Adipose tissue (tissue), 3 donors: ENCODE results near the gene ADPRHL1. TPM values are rescaled to one million over a fixed set of nuclear protein-coding genes. Genes with fewer than 3 reads are reported as not detected.

Experiments
- H3K27ac ChIP-seq: one replicate; pipeline ENCODE4 v1.5.1; 2013; ENCODE audit warnings: low read depth, low read length
- WGBS, 3 donors: extraction: QIAGEN DNeasy Blood & Tissue Kit; methylation state at CpG; one replicate each; pipeline ENCODE4 v1.1.7; 2013; 5-methylcytosine and 5-hydroxymethylcytosine counted together
- polyA plus RNA-seq, 3 donors: library from polyadenylated mRNA; stranded (reverse); fragments of 200-250 nt; gene quantifications; one replicate each; pipeline ENCODE4 v1.2.3, GENCODE V29; 2013
- donor health status: healthy with polysubstance abuse.
- donor health status: Bipolar disorder and iron deficiency.
- donor health status: healthy.

ADPRHL1 gene
- polyA plus RNA-seq: 1 to 10 TPM in 2 of 3 donors, under 1 TPM in 1; 0.90 to 3.8 (median 2.4) TPM

DNA sequence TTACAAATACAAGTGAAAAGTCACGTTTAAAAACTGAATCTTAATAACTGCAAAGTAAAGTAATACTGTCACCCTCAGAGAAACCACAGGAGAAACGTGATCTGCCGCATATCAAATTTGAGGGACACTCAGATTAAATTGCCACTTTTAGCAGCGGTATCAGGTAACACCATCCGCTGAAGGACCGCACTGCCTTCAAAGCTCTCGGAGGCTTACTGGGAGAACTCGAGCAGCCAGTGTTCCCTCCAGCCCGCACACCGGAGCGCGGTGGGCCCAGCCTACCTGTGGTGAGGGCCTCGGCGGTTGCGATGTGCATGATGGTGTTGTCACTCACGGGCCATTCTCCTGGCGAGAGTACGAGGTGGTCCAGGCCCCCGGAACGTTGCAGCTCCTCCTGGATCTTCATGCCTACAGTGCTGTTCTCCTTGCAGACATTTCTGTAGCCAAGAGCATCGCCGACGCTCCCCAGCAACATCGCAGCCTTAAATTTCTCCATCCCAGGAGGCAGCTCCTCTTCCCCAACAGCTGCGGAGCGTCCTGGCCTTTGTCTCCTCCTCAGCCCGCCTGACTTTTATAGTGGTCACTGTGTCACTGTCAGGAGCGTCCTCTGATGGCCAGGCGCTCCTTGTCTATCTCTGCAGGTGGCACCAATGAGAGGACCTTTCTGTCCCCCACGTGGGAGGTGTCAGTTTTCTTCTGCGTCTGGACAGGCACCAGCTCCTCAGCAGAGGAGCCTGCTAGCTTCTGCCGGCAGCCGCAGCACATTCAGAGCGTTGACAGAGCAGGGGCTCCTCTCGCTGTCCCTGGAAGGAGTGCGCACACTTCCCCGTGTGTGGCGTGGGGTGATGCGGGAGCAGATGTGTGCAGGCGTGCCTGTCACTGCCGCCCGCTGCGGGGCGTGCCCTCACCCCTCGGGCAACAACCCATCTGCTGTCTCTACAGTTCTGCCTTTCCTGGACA, at the start of gene ADPRHL1:
ADPRHL1 (minus strand) TSS at position 547 of the 960 bp plus-strand sequence; CDS start at position 496, 51 bp downstream.
- 86 to 89% (median 89%) methylated on average over 43 to 45 of the region's 45 CpGs for WGBS, 3 donors
- no peak within 1 kb of the TSS for H3K27ac ChIP-seq

DNA sequence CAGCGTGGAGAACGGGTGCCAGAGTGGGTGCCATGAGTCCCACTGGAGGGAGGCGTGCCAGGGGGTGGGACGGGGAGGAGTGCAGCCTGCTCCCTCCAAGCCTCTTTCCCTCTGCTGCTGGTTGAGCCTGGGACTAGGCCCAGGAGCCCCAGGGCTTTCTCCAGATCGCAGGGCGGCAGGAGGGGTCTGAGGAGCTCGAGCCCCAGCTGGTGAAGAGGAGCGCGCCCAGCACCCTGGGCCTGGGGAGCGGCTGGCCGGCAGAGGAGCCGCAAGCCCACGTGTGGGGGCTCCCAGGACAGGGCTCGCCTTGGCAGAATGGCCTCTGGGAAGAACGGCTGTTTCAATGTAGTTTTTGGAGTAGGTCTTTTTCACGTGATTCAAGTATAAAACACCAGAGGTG, 49.4 kb upstream of the ADPRHL1 start:
- 84 to 93% (median 93%) methylated on average over 16 of the region's 16 CpGs for whole genome bisulfite sequencing, 3 donors
- H3K27ac ChIP-seq: no peak overlapping the region

DNA sequence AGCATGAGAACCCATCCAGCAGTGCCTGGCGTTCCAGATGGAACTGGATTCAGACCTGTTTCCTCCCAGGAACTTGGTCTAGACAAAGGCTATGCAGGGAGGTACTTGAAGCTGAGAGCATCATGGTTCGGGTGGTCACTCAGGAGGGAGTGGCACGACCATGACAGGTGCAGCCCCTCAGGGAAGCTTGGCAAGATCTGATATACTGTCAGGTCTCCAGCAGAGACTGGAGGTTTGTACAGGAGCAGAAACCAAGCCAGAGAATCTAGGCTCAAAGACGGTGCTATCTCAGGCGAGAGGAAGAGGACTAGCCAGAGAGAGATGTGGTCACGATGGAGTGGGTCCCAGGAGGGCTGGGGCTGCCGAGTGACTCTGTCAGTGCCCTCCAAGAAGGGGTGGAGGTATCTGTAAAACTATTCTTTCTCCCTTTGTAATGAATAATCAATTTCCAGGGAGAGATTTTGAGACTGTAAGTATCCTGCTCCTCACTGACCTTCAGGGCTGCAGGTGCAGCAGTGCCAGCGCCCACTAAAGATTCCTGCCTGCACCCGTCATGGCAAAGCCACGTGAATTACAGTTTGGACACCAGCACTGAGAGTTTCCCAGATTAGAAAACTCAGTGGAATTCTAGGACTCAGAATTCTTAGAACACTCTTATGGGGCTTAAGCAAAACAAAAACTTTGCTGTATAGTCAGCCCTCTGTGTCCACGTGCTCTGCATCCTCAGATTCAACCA, 47.4 kb upstream of the ADPRHL1 start:
- H3K27ac ChIP-seq: no peak overlapping the region
- WGBS, 3 donors: 83 to 92% (median 83%) methylated on average over 11 of the region's 11 CpGs

DNA sequence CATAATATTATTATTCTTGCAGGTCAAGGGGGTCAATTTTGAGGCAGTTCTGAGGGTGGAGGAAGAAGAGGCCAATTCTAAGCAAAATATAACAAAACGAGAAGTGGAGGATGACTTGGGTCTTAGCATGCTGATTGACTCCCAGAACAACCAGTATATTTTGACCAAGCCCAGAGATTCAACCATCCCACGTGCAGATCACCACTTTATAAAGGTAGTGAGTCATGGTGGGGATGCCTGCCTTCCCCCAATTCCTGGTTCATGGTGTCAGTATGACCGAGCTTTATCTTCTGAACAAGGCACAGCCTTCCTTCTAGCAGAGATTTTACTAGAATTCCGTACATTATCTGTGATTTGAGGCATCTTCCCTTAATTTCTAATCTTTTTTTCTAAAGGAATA, 46.6 kb upstream of the ADPRHL1 start:
- H3K27ac ChIP-seq: no peak overlapping the region
- WGBS, 3 donors: 84 to 92% (median 90%) methylated on average over 4 of the region's 4 CpGs

DNA sequence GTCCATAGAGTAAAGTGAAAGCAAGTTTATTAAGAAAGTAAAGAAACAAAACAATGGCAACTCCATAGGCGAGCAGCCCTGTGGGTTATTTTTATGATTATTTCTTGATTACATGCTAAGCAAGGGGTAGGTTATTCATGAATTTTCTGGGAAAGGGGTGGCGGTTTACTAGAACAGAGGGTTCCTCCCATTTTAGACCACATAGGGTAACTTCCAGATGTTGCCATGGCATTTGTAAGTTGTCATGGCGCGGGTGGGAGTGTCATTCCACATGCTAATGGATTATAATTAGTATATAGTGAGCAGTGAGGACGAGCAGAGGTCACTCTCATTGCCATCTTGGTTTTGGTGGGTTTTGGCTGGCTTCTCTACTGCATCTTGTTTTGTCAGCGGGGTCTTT, 45.6 kb upstream of the ADPRHL1 start:
- H3K27ac ChIP-seq: no peak overlapping the region

DNA sequence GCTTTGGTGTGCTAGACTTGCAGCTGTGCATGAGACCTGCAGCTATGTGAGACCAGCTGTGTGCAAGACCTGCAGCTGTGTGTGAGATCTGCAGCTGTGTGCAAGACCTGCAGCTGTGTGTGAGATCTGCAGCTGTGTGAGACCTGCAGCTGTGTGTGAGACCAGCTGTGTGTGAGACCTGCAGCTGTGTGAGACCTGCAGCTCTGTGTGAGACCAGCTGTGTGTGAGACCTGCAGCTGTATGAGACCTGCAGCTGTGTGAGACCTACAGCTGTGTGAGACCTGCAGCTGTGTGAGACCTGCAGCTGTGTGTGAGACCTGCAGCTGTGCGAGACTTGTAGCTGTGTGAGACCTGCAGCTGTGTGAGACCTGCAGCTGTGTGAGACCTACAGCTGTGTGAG, 43.9 kb upstream of the ADPRHL1 start:
- H3K27ac ChIP-seq: no peak overlapping the region
- 71 to 95% (median 90%) methylated on average over 1 of the region's 1 CpG for WGBS, 3 donors

More for the DNA sequence above, 45.6 kb upstream of the ADPRHL1 start:
- WGBS, 3 donors: 94 to 96% (median 94%) methylated on average over 6 of the region's 6 CpGs

DNA sequence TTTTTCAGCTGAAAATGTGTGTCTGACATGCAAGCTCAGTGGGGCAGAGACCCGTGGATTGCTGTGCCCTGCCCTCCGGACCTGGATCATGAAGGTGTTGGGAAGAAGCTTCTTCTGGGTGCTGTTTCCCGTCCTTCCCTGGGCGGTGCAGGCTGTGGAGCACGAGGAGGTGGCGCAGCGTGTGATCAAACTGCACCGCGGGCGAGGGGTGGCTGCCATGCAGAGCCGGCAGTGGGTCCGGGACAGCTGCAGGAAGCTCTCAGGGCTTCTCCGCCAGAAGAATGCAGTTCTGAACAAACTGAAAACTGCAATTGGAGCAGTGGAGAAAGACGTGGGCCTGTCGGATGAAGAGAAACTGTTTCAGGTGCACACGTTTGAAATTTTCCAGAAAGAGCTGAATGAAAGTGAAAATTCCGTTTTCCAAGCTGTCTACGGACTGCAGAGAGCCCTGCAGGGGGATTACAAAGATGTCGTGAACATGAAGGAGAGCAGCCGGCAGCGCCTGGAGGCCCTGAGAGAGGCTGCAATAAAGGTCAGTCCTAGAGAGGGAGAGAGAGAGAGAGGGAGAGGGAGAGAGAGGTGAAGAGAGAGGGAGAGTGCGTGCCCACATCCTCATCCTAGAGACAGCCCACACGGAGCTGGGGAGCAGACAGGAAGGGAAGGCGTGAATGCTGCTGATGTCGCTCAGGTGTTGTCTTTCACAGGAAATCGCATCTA, 42.4 kb upstream of the ADPRHL1 start:
- H3K27ac ChIP-seq: no peak overlapping the region
- WGBS, 3 donors: 46 to 73% (median 64%) methylated on average over 26 of the region's 26 CpGs

DNA sequence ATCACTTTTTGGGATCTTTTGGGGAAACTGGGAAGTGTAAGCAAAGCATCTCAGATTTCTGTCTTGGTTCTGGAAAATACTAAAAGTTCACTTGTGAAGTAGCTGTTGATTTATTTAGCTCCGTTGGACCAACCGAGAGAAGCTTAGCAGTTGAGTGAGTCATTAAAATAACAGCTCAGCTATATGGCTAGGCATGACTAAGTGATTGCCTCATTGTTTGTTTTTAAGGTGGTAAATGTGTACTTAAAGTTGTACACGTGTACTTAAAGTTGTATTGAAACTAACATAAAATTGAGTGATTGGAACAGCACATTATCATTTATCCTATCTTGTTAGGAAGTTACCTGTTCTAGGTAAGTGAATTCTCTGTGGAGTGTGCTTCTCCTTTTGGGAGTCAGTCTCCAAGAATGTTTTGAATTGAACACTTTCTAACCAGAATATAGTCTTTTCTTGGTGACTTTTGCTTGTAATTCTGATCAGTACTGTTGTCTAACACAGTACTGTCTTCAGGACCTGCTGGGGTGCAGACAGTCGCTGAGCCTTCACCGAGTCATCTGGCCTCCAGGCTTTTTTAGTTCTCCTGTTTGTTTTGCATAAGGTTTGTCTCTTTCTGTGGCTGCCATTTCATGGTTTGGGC, 40.1 kb upstream of the ADPRHL1 start:
- 29 to 37% (median 34%) methylated on average over 5 of the region's 5 CpGs for WGBS, 3 donors
- no peak overlapping the region for H3K27ac ChIP-seq

DNA sequence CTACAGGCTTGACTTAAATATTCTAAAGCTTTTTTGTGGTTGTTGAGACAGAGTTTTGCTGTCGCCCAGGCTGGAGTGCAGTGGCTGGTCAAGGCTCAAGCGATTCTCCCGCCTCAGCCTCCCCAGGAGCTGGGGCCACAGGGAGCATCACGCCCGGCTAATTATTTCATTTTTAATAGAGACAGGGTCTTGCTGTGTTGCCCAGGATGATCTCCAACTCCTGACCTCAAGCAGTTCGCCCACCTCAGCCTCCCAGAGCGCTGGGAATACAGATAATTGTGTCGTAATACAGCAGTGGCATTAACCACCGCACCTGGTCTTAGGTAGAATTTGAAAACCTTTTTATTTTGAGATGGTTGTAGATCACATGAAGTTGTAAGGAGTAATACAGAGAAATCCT, 38.7 kb upstream of the ADPRHL1 start:
- no peak overlapping the region for H3K27ac ChIP-seq
- 61 to 75% (median 73%) methylated on average over 9 of the region's 9 CpGs for WGBS, 3 donors

DNA sequence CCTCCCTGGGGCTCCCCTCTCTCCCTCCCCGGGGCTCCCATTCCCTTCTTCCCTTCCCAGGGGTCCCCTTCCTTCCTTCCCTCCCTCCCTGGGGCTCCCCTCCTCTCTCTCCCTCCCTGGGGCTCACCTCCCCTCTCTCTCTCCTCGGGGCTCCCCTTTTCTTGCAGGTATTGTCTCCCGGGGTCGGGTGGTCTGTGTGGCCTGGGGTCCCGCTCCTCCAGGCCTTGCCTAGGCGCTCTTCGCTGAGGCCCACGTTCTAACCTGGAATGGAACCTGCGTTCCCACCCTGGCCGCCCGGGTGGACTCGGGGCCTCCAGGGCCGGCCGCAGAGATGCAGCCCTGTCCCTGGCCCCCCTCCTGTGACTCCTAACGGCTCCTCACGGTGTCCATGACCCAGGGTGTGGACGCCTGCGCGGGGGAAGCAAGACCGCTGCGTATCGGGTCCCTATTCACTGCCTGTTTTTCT, 38.2 kb upstream of the ADPRHL1 start:
- WGBS, 3 donors: 0 to 9% (median 4%) methylated on average over 22 of the region's 22 CpGs
- no peak overlapping the region for H3K27ac ChIP-seq

DNA sequence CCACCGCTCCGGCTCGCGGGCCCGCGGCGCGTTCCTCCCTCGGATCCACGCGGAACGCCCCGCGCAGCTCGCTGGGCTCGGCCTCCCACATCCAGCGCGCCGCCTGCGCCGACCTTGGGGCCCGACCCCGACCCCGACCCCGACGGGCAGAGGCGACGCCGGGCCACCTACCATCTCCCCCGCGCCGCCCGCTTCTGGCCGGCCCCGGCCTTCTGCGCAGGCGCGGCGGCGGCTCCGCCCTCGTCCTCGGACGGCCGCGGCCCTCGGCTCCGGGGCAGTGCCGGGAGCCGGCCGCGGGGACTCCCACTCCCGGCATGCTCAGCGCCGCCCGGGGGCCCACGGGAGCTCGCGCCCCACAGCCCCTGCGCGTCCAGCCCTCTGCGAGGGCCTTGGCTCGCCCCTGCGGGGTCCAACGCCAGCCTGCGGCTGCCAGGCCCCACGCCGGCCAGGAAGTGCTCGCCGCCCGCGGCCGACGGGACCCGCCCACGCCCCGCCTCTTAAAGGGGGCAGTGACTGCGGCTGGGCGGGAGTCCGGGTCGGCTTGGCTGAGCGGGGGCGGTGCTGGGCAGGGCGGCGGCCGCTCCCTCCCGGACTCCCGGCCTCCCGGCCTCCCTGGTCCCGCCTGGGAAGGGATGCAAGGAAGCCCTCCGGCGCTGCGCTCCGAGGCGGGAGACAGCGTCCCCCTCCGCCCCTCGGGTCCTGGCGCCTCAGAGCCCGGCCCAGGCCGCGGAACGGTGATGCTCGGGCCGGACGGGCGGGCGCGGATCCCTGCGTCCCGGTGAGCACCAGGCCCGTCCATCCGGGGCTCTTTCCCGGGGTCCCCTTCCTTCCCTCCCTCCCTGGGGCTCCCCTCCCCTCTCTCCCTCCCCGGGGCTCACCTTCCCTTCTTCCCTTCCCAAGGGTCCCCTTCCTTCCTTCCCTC, 37.5 kb upstream of the ADPRHL1 start, which contains the start of gene DCUN1D2:
DCUN1D2 (minus strand) TSS at position 216 of the 922 bp plus-strand sequence; CDS start at position 174, 42 bp downstream.
- no peak within 1 kb of the TSS for H3K27ac ChIP-seq
- whole genome bisulfite sequencing, 3 donors: 0% methylated on average over 62 to 114 of the region's 115 CpGs

DNA sequence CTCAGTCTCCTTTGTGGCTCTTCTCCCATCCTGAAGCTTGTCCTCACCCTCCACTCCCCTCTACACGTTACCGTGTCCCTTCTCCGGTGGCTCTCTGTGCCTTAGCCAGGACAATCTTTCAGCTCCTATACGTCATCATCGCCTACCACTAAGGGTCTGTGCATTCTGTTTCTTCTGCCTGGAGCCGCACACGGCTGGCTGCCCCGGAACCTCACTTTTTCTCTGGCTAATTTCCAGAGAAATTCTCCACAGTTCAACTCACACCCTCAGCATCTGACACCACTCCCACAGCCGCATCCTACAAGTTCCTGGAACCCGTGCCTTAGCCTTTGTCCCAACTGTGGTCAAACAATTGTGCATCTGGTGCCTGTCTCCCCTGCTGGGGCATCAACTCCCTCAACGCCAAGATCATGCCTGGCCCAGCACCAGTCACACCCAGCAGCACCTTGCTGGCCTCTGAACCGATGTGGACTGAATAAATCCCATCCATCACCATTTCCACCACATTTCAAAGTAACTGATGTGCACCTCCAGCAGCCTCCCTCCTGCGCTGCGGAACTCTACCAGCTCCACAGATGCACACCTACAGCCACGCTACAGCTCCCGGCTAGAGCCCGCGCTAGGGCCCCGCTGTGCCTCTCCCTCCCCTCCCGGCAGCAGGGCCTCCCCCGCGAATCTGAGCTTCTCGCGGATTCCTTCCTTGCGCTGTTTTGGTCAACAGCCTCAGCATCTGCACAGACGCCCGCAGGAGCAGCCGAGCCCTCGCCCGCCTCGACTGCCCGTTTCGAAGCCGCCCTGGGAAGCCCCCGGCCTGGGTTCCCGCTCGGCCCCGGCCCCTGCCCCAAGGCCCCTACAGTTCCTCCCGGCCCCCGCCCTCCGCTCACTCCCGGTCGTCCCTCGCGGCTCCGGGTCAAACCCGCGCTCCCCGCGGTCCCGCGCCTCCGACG, 36.5 kb upstream of the ADPRHL1 start:
- H3K27ac ChIP-seq: no peak overlapping the region
- 2 to 6% (median 5%) methylated on average over 50 to 54 of the region's 54 CpGs for WGBS, 3 donors

DNA sequence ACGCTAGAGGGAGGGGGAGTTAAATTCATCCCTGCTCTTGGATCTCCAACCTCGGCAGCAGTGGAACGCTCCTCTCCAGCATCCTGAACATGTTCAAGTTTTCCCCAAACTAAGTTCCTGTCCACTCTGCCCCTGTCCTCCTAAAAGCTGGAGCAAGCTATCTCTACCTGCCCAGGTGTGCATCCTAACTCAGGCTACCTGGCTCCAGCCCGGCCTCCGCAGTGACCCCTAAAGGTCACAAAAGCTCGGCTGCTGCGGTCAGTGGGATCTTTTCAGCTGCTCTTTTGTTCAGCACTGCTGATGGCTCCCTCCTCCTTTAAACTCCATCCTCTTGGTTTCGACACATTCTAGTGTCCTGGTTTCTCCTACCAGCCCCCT, 35.9 kb upstream of the ADPRHL1 start:
- WGBS, 3 donors: 36 to 64% (median 56%) methylated on average over 8 of the region's 8 CpGs
- no peak overlapping the region for H3K27ac ChIP-seq

DNA sequence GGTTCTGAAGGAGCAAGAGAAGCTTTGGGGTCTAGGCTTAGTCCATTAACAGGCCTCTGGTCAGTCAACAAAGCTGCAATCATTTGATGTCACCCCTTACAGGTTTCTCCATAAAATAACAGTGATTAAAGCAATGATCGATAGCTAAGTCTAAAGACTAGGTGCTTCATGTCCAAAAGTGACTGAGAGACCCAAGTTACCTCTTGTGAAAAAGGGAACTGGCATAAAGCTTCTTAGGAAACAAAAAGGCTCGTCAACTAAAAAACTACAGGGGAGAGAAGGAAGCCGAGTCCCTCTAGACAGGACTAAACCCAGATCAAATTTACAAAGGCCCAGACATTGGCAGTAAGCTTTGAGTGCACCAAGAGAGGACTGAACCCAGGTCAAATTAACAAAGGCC, 35.0 kb upstream of the ADPRHL1 start:
- 70 to 91% (median 73%) methylated on average over 3 of the region's 3 CpGs for WGBS, 3 donors
- no peak overlapping the region for H3K27ac ChIP-seq

DNA sequence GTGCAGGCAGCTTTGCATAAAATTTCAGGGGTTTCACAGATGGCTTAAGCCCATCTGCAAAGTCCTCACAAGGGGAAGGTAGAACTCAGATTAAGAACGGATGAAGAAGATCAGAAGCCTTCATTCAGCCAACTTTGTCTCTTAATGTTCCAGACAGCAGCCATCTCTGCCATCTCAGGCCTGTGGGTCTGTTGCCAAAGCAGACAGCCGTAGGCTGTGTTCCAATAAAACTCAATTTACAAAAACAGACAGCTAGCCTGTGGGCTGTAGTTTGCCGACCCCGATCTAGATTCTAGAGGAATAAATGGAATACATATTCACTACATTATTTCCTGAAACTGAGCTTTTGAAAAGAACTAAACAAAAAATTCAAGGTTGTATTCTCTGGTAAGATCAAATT, 33.4 kb upstream of the ADPRHL1 start:
- 78 to 85% (median 81%) methylated on average over 4 of the region's 4 CpGs for WGBS, 3 donors
- H3K27ac ChIP-seq: no peak overlapping the region

DNA sequence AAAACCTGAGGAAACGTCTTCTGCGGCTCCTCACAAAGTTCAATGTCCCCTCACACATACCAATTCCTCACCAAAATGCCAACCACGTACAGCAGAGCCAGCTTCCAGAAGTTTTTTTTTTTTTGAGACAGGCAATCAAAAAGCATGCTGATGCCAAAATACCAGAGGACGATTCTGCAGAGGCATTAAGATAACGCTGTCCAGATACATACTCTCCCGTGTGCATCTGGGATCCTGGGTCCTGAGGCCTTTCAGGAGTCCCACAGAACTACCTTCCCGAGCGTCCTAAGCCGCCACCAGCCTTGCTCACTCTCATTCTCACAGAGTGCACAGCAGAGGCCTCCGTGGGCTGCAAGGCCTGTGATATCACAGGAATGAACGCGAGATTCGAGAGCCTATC, 32.3 kb upstream of the ADPRHL1 start:
- 79 to 83% (median 80%) methylated on average over 13 of the region's 13 CpGs for WGBS, 3 donors
- H3K27ac ChIP-seq: no peak overlapping the region
